Activated CD4-positive, CD25-positive, alpha-beta regulatory T cell treated with anti-CD3 and anti-CD28 coated beads, Interleukin-2, amount 50 U/mL, for 24 hours (primary cell): ENCODE results near the gene DARS2.
"Not testable (repeated sequence)": the region's sequence is repeated elsewhere in the genome, so short reads cannot be mapped to it uniquely, and the experiment has no call there.

Experiments used
- ATAC-seq, 2 donors: fragments of 150-1000 bp; cut with Tn5 transposase; one replicate each; pipeline ENCODE4 v1.10.0; 2021; ENCODE audit warnings: mild to moderate bottlenecking in 1 of 2, moderate library complexity in 1 of 2

DARS2 gene

GRCh38 chr1:173824315-173825081 is at the start of gene DARS2, which contains the start of gene CENPL:
DARS2 (plus strand) TSS chr1:173824673; CDS start chr1:173825230, 557 bp downstream.
CENPL (minus strand) TSS chr1:173824883; CDS start chr1:173811299, 13,584 bp downstream.
- peak; percentile 91 for ATAC-seq

- no peak for ATAC-seq
These were observed 48.8 kb upstream of the DARS2 start for GRCh38 chr1:173775578-173776226.

GRCh38 chr1:173779936-173780335 is 44.5 kb upstream of the DARS2 start:
- no peak for ATAC-seq

- ATAC-seq, result no peak
These were observed 39.5 kb upstream of the DARS2 start for GRCh38 chr1:173784997-173785396.

- ATAC-seq, result no peak
These were observed 34.6 kb upstream of the DARS2 start for GRCh38 chr1:173789841-173790240.

GRCh38 chr1:173798078-173798477 is 26.4 kb upstream of the DARS2 start:
- no peak for ATAC-seq

GRCh38 chr1:173799995-173800394 is 24.5 kb upstream of the DARS2 start:
- ATAC-seq, result not testable (repeated sequence)

GRCh38 chr1:173802961-173803360 is 21.5 kb upstream of the DARS2 start:
- ATAC-seq, result no peak

- ATAC-seq, result not testable (repeated sequence)
These were observed 10.8 kb upstream of the DARS2 start for GRCh38 chr1:173813654-173814053.

- no peak for ATAC-seq
These were observed 6.0 kb upstream of the DARS2 start for GRCh38 chr1:173818459-173818858.

GRCh38 chr1:173821680-173822079 is 2.8 kb upstream of the DARS2 start:
- ATAC-seq, result no peak

- peak; percentile 29 to 37 for ATAC-seq
These were observed 625 bp upstream of the DARS2 start for GRCh38 chr1:173823781-173824314.

- ATAC-seq, result no peak
These were observed 3.1 kb downstream of the DARS2 start for GRCh38 chr1:173827611-173828010.

- ATAC-seq, result no peak
These were observed 8.3 kb downstream of the DARS2 start for GRCh38 chr1:173832748-173833147.

- no peak for ATAC-seq
These were observed 27.6 kb downstream of the DARS2 start for GRCh38 chr1:173852105-173852504.

- no peak for ATAC-seq
These were observed 28.6 kb downstream of the DARS2 start for GRCh38 chr1:173853074-173853473.

GRCh38 chr1:173856014-173856413 is 31.5 kb downstream of the DARS2 start:
- no peak for ATAC-seq

- ATAC-seq, result no peak
These were observed 32.4 kb downstream of the DARS2 start for GRCh38 chr1:173856903-173857302.

- no peak for ATAC-seq
These were observed 33.0 kb downstream of the DARS2 start for GRCh38 chr1:173857363-173857917.

GRCh38 chr1:173859547-173859946 is 35.1 kb downstream of the DARS2 start:
- ATAC-seq, result not testable (repeated sequence)

GRCh38 chr1:173860065-173860464 is 35.6 kb downstream of the DARS2 start:
- ATAC-seq, result no peak

- peak; percentile 9 to 11 for ATAC-seq
These were observed 37.3 kb downstream of the DARS2 start for GRCh38 chr1:173861731-173862145.

- ATAC-seq, result peak; percentile 2 to 10
These were observed 37.8 kb downstream of the DARS2 start for GRCh38 chr1:173862146-173862768.
